AG09319 (cell line): ENCODE results near the gene FZD10.

Experiments used
- DNase-seq: peaks from one replicate; pipeline ENCODE4 v3.0.0-alpha.2; 2010; ENCODE audit warnings: low read depth; ENCODE audit errors: extremely low read depth
- TF ChIP-seq, protein P1 (sequence below): IDR thresholded peaks from 2 replicates; pipeline ENCODE4 v1.5.1; 2011; ENCODE audit warnings: low read depth, mild to moderate bottlenecking, inconsistent platforms, low read length, moderate library complexity

FZD10 gene

DNA sequence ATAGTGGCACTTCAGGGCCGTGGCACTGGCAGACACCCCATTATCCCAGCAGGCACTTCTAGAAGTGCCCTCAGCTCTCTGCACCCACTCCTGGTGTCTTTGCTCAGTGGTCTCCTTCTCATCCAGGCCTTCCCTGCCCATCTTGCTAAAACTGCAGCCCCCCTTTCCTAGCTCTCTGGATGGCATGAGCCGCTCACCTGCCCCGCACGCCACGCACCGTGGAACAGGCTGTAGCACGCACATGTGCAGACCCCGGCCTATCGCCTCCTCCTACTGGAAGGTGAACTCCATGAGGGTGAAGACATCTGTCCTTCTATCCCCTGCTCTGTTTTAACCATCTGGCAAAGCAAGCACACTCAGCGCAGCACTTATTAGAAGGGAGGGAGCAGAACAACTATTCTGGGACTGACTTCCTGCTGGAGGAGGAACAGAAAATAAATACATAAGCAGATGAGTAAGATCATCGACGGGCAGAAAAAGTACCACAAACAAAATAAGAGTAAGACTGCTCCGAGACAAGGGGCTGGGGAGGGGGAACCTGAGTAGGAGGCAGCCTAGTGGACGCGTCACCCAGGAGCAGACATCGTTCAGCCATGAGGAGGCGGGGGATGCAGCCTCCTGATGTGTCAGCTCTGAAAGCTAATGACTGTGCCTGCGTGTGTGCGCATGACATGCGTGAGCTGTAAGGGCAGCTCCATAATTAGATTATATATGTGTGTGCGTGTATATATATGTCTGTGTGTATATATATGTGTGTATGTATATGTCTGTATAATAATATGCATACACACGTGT is 7.8 kb upstream of the FZD10 start:
- TF ChIP-seq, protein P1, sequence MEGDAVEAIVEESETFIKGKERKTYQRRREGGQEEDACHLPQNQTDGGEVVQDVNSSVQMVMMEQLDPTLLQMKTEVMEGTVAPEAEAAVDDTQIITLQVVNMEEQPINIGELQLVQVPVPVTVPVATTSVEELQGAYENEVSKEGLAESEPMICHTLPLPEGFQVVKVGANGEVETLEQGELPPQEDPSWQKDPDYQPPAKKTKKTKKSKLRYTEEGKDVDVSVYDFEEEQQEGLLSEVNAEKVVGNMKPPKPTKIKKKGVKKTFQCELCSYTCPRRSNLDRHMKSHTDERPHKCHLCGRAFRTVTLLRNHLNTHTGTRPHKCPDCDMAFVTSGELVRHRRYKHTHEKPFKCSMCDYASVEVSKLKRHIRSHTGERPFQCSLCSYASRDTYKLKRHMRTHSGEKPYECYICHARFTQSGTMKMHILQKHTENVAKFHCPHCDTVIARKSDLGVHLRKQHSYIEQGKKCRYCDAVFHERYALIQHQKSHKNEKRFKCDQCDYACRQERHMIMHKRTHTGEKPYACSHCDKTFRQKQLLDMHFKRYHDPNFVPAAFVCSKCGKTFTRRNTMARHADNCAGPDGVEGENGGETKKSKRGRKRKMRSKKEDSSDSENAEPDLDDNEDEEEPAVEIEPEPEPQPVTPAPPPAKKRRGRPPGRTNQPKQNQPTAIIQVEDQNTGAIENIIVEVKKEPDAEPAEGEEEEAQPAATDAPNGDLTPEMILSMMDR, result no peak
- no peak for DNase-seq

DNA sequence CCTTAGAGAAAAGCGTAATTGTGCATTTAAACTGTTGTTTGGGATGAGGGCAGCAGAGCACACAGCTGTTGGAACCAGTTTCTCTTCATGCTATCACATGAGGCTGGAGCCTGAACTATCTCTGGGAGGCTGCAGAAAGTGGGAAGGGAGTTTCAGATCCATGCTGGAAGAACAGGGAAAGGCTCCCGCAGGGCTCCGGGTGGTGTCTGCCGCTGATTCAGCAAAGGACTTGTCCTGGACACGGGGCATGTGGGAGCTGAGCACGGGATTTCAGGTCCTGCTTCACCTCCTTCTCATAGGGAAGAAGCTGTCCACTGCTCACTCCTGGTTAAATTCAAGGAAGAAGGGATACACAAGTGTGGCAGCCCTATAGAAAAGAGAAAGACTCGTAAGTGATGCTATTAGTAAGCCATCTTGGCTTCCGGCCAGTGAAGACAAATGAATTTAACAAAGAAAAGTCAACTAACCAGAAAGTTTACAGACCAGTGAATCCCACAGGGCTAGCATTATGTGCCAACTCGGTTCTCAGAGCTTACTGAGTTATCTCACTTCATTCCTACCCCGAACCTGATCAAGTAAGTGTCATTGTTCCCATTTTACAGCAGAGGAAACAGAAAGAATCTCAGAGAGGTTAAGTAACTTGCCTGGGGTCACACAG is 6.7 kb upstream of the FZD10 start:
- DNase-seq, result no peak

DNA sequence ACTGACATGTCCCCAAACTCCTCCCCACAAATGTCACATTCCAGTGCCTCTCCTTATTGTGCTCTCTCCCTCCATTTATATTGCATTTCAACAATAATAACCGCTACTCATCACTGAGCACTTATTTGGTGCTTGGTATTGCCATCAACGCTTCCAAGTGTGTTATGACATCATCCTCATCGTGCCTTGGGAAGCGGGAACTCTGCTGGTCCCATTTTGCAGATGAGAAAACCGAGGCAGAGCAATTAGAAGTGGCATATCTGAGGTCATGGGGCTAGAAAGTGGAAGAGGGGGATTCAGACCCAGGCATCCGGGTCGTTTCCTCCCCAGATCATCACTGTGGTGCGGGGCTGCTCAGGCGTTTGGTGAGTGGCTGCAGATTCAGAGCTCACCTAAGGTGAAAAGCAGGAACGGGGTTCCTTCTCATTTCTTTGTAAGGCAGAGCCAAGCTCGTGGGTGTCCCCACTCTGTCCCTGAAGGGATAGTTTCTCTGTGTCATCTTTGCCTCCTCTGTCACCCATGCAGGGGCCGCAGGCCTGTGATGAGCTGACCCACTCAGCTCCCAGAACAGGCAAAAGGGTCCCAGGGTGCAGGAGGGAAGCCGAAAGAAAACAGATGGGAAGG is 5.5 kb upstream of the FZD10 start:
- DNase-seq, result no peak
- TF ChIP-seq, protein P1, result no peak

More for the DNA sequence above, 6.7 kb upstream of the FZD10 start:
- TF ChIP-seq, protein P1, result no peak

DNA sequence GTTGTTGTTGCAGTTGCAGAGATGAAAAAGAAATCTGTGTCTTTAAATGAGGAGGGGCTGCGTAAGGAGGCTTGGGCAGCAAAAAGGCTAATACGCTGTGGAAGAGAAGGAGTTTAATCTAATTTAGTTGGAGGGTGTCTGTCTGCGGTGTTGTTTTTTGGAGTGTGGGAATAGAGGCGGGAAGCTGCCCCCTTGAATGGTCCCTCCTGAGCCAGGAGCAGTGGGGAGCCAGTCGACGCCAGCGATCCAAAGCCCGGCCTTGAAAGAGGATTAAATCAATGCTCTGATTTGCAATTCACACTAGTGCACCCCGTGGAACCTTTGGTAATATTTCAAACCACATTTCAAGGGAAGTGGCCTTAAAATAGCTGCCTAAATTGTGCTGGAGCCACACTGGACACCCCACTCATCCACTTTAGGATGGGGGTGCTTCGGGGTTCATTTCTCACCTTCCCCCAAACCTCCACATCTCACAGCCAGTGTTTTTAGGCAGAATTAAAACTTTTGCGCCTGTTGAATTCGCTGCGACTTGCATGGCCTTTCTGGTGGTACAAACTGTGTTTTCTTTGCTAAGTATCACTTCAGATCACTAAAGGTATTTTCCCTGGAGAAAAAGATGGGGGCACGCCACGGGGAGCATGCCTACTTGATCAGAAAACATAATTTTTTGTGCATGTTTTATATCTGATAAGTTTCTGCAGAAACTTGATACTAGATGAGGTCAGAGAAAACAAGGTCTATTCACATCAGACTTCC is 4.1 kb upstream of the FZD10 start:
- TF ChIP-seq, protein P1, result no peak
- no peak for DNase-seq

- DNase-seq, result no peak
- TF ChIP-seq, protein P1, result no peak
These were observed 3.6 kb upstream of the FZD10 start for GRCh38 chr12:130158754-130159059.

GRCh38 chr12:130160306-130160705 is 2.0 kb upstream of the FZD10 start:
- no peak for DNase-seq
- TF ChIP-seq, protein P1, result no peak
